Loucy (cell line): Measurements from ENCODE around the gene SYNRG.

Source experiments
- CTCF ChIP-seq: fragments of 200-600 bp; sonication (generic); conservative IDR thresholded peaks from 2 replicates; pipeline ENCODE4 v1.5.1; 2014; ENCODE audit warnings: mild to moderate bottlenecking, antibody characterized with exemption, low read length
- EZH2phosphoT487 ChIP-seq: fragments of 200-600 bp; IDR thresholded peaks from 2 replicates; pipeline ENCODE4 v1.6.1; 2018; ENCODE audit warnings: antibody characterized with exemption, mild to moderate bottlenecking, moderate library complexity, borderline replicate concordance

DNA sequence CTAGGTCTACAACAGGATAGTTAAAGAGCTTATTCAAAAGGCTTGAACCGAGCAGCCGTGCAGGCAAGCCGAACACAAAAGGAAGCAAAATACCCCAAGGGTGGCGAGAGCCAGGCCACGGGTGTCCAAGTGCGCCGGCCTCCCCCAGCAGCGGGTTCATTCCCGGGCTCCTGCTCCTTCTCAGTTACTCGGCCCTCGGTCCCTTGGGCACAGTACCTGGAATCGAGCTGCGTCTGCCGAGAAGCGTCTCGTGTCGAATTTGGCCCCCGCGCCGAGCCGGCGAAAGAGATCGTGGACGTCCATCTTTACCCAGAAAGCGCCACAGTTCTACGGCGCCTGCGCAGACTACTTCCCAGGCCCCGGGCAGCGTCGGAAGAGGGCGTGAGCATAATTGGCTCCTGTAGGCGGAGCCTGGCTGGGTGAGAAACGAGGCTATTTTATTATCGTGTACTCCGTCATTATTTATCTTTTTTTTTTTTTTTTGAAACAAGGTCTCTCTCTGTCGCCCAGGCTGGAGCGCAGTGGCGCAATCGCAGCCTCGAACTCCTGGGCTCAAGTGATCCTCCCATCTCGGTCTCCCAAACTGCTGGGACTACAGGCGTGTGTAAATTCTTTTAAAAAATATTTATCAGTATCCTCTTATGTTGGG is 34.0 kb upstream of the SYNRG start, which contains the start of gene DDX52:
- no peak for TF ChIP-seq CTCF
- TF ChIP-seq EZH2phosphoT487, result no peak
